Measurements from ENCODE around the gene HELZ.

DNA sequence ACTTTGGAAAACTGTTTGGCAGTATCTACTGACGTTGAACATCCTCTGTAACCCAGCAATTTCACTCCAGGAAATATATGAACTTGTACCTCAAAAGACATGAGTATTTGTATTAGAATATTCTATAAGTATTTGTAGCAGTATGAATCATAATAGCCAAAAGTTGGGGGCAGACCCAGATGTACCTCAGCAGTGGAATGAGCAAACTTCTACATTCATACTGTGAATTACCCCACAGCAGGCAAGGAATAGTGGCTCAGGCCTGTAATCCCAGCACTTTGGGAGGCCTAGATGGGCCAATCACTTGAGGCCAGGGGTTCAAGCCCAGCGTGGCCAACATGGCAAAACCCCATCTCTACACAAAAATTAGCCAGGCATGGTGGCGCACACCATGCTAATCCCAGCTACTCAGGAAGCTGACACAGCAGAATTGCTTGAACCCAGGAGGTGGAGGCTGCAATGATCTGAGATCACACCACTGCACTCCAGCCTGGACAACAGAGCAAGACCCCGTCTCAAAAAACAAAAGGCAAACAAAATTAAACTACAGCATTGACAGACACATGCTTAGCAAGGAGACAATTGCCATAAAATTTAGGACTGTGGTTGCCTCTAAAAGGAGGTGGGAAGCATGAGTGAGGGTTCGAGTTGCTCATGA is 11.2 kb upstream of the HELZ start:
- TF ChIP-seq TAF1 (IDR thresholded peaks at IDR 0.05; ENCODE audit: borderline replicate concordance, low read depth, low read length) (no peak), POLR2A (IDR thresholded peaks at IDR 0.05; ENCODE audit: low read depth, low read length) (no peak), POLR2AphosphoS5 (IDR thresholded peaks at IDR 0.05; ENCODE audit: low read depth, low read length) (no peak)

Measured in GM12892 (cell line).